HepG2 (cell line): ENCODE data around the gene RERE.

Experiments used
- CBX1 ChIP-seq: IDR thresholded peaks from one replicate; pipeline ENCODE4 v1.6.1; 2016; ENCODE audit warnings: antibody characterized with exemption, low read depth
- KLF9 ChIP-seq: IDR thresholded peaks from 2 replicates; pipeline ENCODE4 v1.6.1; 2016; ENCODE audit warnings: low read depth
- ZNF549 ChIP-seq: sonication (generic); formaldehyde crosslinking; IDR thresholded peaks from 2 replicates; pipeline ENCODE4 v1.5.0; 2020; ENCODE audit warnings: missing genetic modification reagents
- TF ChIP-seq, protein P1 (sequence below): sonication (generic); formaldehyde crosslinking; IDR thresholded peaks from 2 replicates; pipeline ENCODE4 v1.5.0; 2020; ENCODE audit warnings: mild to moderate bottlenecking, missing genetic modification reagents, moderate library complexity
- TF ChIP-seq, protein P2 (sequence below): sonication (generic); formaldehyde crosslinking; IDR thresholded peaks from 2 replicates; pipeline ENCODE4 v1.4.0; 2020; ENCODE audit warnings: missing genetic modification reagents
- TF ChIP-seq, protein P3 (sequence below): sonication (generic); formaldehyde crosslinking; IDR thresholded peaks from 2 replicates; pipeline ENCODE4 v1.8.0; 2022; ENCODE audit warnings: mild to moderate bottlenecking, missing genetic modification reagents, moderate library complexity
- TF ChIP-seq, protein P4 (sequence below): sonication (generic); formaldehyde crosslinking; IDR thresholded peaks from 2 replicates; pipeline ENCODE4 v1.4.0; 2020; ENCODE audit warnings: missing genetic modification reagents, borderline replicate concordance
- TF ChIP-seq, protein P5 (sequence below): sonication (generic); formaldehyde crosslinking; IDR thresholded peaks from 2 replicates; pipeline ENCODE4 v1.4.0; 2020; ENCODE audit warnings: missing genetic modification reagents
- TF ChIP-seq, protein P6 (sequence below): sonication (generic); formaldehyde crosslinking; IDR thresholded peaks from 2 replicates; pipeline ENCODE4 v1.4.0; 2020; ENCODE audit warnings: missing genetic modification reagents

DNA sequence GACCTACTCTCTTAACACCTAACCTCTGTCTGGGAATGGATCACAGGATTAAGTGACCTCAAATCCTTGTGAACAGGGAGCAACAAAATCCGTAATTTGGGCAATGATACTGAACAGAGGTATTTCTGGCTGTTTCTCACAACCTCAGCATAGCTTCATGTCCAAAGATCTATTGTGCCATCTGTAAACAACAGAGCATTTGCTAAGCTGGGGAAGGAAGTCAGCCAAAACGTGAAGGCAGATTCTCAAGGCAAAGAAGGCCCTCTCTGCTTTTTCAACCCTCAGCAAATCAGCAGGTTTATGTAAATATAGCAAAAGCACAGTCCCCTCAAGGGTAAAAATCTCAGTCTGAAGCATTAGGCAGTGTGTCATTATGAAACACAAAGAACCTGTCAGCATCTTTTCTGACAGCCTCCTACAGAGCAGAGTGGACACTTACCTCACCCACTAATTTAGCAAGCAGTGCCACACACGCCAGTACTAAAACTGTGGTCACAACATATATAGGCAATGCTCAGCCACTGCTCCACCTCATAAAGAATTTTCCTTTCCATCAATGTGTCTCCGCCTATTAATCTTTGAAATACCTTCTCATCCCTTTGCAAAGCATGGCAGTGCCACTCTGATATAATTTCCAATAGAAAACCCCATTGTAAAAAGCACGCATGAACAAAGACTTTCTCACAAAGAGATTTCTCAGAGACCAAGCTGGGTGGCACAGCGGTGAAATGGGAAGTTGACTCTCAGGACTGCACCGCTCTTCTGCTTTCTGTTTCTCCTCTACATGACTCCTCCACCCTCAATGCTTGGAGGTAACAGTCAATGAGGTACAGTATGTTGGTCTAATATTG lies 188.0 kb downstream of the RERE start:
- TF ChIP-seq, protein P1, sequence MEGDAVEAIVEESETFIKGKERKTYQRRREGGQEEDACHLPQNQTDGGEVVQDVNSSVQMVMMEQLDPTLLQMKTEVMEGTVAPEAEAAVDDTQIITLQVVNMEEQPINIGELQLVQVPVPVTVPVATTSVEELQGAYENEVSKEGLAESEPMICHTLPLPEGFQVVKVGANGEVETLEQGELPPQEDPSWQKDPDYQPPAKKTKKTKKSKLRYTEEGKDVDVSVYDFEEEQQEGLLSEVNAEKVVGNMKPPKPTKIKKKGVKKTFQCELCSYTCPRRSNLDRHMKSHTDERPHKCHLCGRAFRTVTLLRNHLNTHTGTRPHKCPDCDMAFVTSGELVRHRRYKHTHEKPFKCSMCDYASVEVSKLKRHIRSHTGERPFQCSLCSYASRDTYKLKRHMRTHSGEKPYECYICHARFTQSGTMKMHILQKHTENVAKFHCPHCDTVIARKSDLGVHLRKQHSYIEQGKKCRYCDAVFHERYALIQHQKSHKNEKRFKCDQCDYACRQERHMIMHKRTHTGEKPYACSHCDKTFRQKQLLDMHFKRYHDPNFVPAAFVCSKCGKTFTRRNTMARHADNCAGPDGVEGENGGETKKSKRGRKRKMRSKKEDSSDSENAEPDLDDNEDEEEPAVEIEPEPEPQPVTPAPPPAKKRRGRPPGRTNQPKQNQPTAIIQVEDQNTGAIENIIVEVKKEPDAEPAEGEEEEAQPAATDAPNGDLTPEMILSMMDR (CRISPR knock-in tag): no peak
- TF ChIP-seq, protein P2, sequence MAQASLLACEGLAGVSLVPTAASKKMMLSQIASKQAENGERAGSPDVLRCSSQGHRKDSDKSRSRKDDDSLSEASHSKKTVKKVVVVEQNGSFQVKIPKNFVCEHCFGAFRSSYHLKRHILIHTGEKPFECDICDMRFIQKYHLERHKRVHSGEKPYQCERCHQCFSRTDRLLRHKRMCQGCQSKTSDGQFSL (CRISPR knock-in tag): no peak
- no peak for TF ChIP-seq ZNF549 (CRISPR knock-in tag)
- TF ChIP-seq, protein P3, sequence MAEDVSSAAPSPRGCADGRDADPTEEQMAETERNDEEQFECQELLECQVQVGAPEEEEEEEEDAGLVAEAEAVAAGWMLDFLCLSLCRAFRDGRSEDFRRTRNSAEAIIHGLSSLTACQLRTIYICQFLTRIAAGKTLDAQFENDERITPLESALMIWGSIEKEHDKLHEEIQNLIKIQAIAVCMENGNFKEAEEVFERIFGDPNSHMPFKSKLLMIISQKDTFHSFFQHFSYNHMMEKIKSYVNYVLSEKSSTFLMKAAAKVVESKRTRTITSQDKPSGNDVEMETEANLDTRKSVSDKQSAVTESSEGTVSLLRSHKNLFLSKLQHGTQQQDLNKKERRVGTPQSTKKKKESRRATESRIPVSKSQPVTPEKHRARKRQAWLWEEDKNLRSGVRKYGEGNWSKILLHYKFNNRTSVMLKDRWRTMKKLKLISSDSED (CRISPR knock-in tag): no peak
- TF ChIP-seq KLF9 (CRISPR knock-in tag): no peak
- no peak for TF ChIP-seq CBX1
- TF ChIP-seq, protein P4, sequence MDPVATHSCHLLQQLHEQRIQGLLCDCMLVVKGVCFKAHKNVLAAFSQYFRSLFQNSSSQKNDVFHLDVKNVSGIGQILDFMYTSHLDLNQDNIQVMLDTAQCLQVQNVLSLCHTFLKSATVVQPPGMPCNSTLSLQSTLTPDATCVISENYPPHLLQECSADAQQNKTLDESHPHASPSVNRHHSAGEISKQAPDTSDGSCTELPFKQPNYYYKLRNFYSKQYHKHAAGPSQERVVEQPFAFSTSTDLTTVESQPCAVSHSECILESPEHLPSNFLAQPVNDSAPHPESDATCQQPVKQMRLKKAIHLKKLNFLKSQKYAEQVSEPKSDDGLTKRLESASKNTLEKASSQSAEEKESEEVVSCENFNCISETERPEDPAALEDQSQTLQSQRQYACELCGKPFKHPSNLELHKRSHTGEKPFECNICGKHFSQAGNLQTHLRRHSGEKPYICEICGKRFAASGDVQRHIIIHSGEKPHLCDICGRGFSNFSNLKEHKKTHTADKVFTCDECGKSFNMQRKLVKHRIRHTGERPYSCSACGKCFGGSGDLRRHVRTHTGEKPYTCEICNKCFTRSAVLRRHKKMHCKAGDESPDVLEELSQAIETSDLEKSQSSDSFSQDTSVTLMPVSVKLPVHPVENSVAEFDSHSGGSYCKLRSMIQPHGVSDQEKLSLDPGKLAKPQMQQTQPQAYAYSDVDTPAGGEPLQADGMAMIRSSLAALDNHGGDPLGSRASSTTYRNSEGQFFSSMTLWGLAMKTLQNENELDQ (CRISPR knock-in tag): no peak
- TF ChIP-seq, protein P5, sequence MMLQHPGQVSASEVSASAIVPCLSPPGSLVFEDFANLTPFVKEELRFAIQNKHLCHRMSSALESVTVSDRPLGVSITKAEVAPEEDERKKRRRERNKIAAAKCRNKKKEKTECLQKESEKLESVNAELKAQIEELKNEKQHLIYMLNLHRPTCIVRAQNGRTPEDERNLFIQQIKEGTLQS (CRISPR knock-in tag): no peak
- TF ChIP-seq, protein P6, sequence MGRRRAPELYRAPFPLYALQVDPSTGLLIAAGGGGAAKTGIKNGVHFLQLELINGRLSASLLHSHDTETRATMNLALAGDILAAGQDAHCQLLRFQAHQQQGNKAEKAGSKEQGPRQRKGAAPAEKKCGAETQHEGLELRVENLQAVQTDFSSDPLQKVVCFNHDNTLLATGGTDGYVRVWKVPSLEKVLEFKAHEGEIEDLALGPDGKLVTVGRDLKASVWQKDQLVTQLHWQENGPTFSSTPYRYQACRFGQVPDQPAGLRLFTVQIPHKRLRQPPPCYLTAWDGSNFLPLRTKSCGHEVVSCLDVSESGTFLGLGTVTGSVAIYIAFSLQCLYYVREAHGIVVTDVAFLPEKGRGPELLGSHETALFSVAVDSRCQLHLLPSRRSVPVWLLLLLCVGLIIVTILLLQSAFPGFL (CRISPR knock-in tag): no peak
